H1 (cell line): ENCODE results near the gene KANSL3. TPM values are rescaled to one million over a fixed set of nuclear protein-coding genes. Genes with fewer than 3 reads are reported as not detected.

ENCODE experiments used
- CTCF ChIA-PET: fragments of 300-600 bp; sonication (Branson Sonifier 250); formaldehyde crosslinking; loops from one replicate; lab custom pipeline; 2021; ENCODE audit not compliant: partially characterized antibody; lab: Charles Lee
- POLR2A ChIA-PET: fragments of 300-600 bp; sonication (Branson Sonifier 250); formaldehyde crosslinking; loops from one replicate; lab custom pipeline; 2021; ENCODE audit warnings: inconsistent platforms; ENCODE audit not compliant: partially characterized antibody; lab: Charles Lee
- DNase-seq, 2 experiments: peaks; one replicate each; pipeline versions ENCODE4 v3.0.0 to v3.0.0-alpha.2; 2010 to 2022; ENCODE audit warnings: low spot score in 2 of 2, low read depth in 1 of 2, mixed read lengths in 1 of 2
- FAIRE-seq: peaks from 2 replicates; lab custom pipeline; 2011; peaks lifted over from hg19 to GRCh38; lab: Jason Lieb, UNC
- H2AFZ ChIP-seq: 2 replicates; pipeline ENCODE4 v1.8.1; 2012; ENCODE audit warnings: low read length, inconsistent platforms
- H2AK5ac ChIP-seq: 2 replicates; pipeline ENCODE4 v1.6.1; 2013; ENCODE audit warnings: low read depth, low read length
- H2BK120ac ChIP-seq: replicated peaks from 2 replicates; pipeline ENCODE3; 2013; ENCODE audit warnings: low read depth, low read length, inconsistent platforms
- H2BK12ac ChIP-seq: 2 replicates; pipeline ENCODE4 v1.6.1; 2013; ENCODE audit warnings: low read depth, low read length
- H2BK15ac ChIP-seq: 2 replicates; pipeline ENCODE4 v1.6.1; 2013; ENCODE audit warnings: low read length
- H2BK20ac ChIP-seq: 2 replicates; pipeline ENCODE4 v1.6.1; 2013; ENCODE audit warnings: low read length
- H2BK5ac ChIP-seq: 2 replicates; pipeline ENCODE4 v1.6.1; 2013; ENCODE audit warnings: low read depth, low read length
- H3K14ac ChIP-seq: 2 replicates; pipeline ENCODE4 v1.6.1; 2013; ENCODE audit warnings: inconsistent platforms; ENCODE audit not compliant: insufficient read length
- H3K18ac ChIP-seq: 2 replicates; pipeline ENCODE4 v1.6.1; 2013; ENCODE audit warnings: low read length; ENCODE audit errors: extremely low read depth
- H3K23ac ChIP-seq: 2 replicates; pipeline ENCODE4 v1.6.1; 2013; ENCODE audit warnings: inconsistent platforms; ENCODE audit not compliant: insufficient read length
- H3K23me2 ChIP-seq: 2 replicates; pipeline ENCODE4 v1.6.1; 2013; ENCODE audit warnings: low read depth, low read length
- H3K27ac ChIP-seq: 2 replicates; pipeline ENCODE4 v1.6.1; 2011; ENCODE audit warnings: low read depth, low read length, inconsistent platforms
- H3K27me3 ChIP-seq, 4 experiments: replicated peaks in 1 of 4; 1 replicate in 1 of 4; 2 replicates in 3 of 4; pipeline versions ENCODE4 v1.6.1 to v1.8.1; 2011 to 2013; ENCODE audit warnings: low read length in 3 of 4, mild to moderate bottlenecking in 3 of 4, inconsistent platforms in 2 of 4, mixed read lengths in 2 of 4, moderate library complexity in 1 of 4; ENCODE audit not compliant: control insufficient read depth in 3 of 4, insufficient read depth in 3 of 4; ENCODE audit errors: extremely low read depth in 1 of 4
- H3K36me3 ChIP-seq, 4 experiments: 2 replicates each; pipeline versions ENCODE4 v1.6.1 to v1.8.1; 2011 to 2013; ENCODE audit warnings: mild to moderate bottlenecking in 4 of 4, low read length in 3 of 4, moderate library complexity in 2 of 4, control low read depth in 1 of 4, inconsistent platforms in 1 of 4; ENCODE audit not compliant: insufficient read depth in 4 of 4, control insufficient read depth in 2 of 4
- H3K4ac ChIP-seq: replicated peaks from 2 replicates; pipeline ENCODE3; 2013; ENCODE audit warnings: low read length, low read depth, mixed read lengths, inconsistent platforms; ENCODE audit not compliant: insufficient read length
- H3K4me1 ChIP-seq, 4 experiments: replicated peaks in 1 of 4; 1 replicate in 1 of 4; 2 replicates in 3 of 4; pipeline versions ENCODE4 v1.6.1 to v1.8.1; 2011 to 2013; ENCODE audit warnings: low read length in 3 of 4, inconsistent platforms in 2 of 4, mixed read lengths in 1 of 4; ENCODE audit not compliant: insufficient read depth in 4 of 4, control insufficient read depth in 3 of 4
- H3K4me2 ChIP-seq, 2 experiments: 2 replicates each; pipeline versions ENCODE4 v1.6.1 to v1.8.1; 2011 to 2013; ENCODE audit warnings: low read depth in 2 of 2, low read length in 2 of 2, control low read depth in 1 of 2, inconsistent platforms in 1 of 2, mild to moderate bottlenecking in 1 of 2; ENCODE audit not compliant: insufficient read depth in 1 of 2
- H3K4me3 ChIP-seq, 4 experiments: fragments of 200-600, 300-600 bp in 1 of 4; sonication (generic), shearing (Covaris generic), sonication (Bioruptor Twin) in 1 of 4; 2 replicates each; pipeline versions ENCODE4 v1.5.1 to v1.8.1; 2011 to 2016; ENCODE audit warnings: low read length in 4 of 4, low read depth in 3 of 4, control low read depth in 2 of 4, inconsistent platforms in 2 of 4, mild to moderate bottlenecking in 2 of 4, mixed read lengths in 1 of 4, moderate library complexity in 1 of 4; ENCODE audit not compliant: insufficient read depth in 2 of 4; ENCODE audit errors: extremely low read depth in 1 of 4
- H3K56ac ChIP-seq: replicated peaks from 2 replicates; pipeline ENCODE3; 2013; ENCODE audit warnings: low read depth, mild to moderate bottlenecking, mixed read lengths, low read length, inconsistent platforms; ENCODE audit not compliant: insufficient read length
- H3K79me1 ChIP-seq: 2 replicates; pipeline ENCODE4 v1.6.1; 2013; ENCODE audit warnings: low read depth, low read length, control low read depth
- H3K79me2 ChIP-seq, 2 experiments: 2 replicates each; pipeline versions ENCODE4 v1.6.1 to v1.8.1; 2012 to 2013; ENCODE audit warnings: low read length in 2 of 2, mild to moderate bottlenecking in 2 of 2, inconsistent platforms in 1 of 2; ENCODE audit not compliant: insufficient read depth in 2 of 2, control insufficient read depth in 1 of 2
- H3K9ac ChIP-seq, 4 experiments: replicated peaks in 1 of 4; 1 replicate in 1 of 4; 2 replicates in 3 of 4; pipeline versions ENCODE4 v1.6.1 to v1.8.1; 2011 to 2013; ENCODE audit warnings: low read depth in 3 of 4, low read length in 3 of 4, control low read depth in 2 of 4, mild to moderate bottlenecking in 2 of 4, moderate library complexity in 2 of 4, inconsistent platforms in 1 of 4; ENCODE audit errors: extremely low read depth in 1 of 4
- H3K9me3 ChIP-seq, 2 experiments: 2 replicates each; pipeline versions ENCODE4 v1.6.1 to v1.8.1; 2012 to 2013; ENCODE audit warnings: mild to moderate bottlenecking in 2 of 2, moderate library complexity in 2 of 2, control low read depth in 1 of 2, inconsistent platforms in 1 of 2, low read depth in 1 of 2, low read length in 1 of 2, mixed read lengths in 1 of 2; ENCODE audit not compliant: insufficient read depth in 2 of 2
- H4K20me1 ChIP-seq, 2 experiments: replicated peaks in 1 of 2; 2 replicates each; pipeline versions ENCODE3 to v1.8.1; 2011 to 2013; ENCODE audit warnings: inconsistent platforms in 2 of 2, low read length in 2 of 2, mild to moderate bottlenecking in 1 of 2; ENCODE audit not compliant: insufficient read depth in 2 of 2, control insufficient read depth in 1 of 2
- H4K5ac ChIP-seq: 2 replicates; pipeline ENCODE4 v1.6.1; 2013; ENCODE audit warnings: low read length, low read depth, mixed read lengths, inconsistent platforms; ENCODE audit not compliant: insufficient read length
- H4K8ac ChIP-seq: 2 replicates; pipeline ENCODE4 v1.8.0; 2013; ENCODE audit warnings: mild to moderate bottlenecking, moderate library complexity, low read length, inconsistent platforms; ENCODE audit not compliant: insufficient read depth; ENCODE audit errors: extremely low read depth
- H4K91ac ChIP-seq: replicated peaks from 2 replicates; pipeline ENCODE3; 2013; ENCODE audit warnings: low read length, mixed read lengths, inconsistent platforms; ENCODE audit not compliant: insufficient read length
- CBX8 ChIP-seq: fragments of 300-800, 300-1000 bp; sonication (generic); IDR thresholded peaks from 2 replicates; pipeline ENCODE4 v1.7.1; 2016; ENCODE audit warnings: low read depth, low read length, borderline replicate concordance
- CHD2 ChIP-seq: IDR thresholded peaks from 2 replicates; pipeline ENCODE4 v1.6.1; 2012; ENCODE audit warnings: low read length, improper control_type of control experiment
- GTF2F1 ChIP-seq: IDR thresholded peaks from 2 replicates; pipeline ENCODE4 v1.6.1; 2012; ENCODE audit warnings: low read depth, low read length, improper control_type of control experiment, borderline replicate concordance
- HDAC6 ChIP-seq: IDR thresholded peaks from one replicate; pipeline ENCODE4 v1.7.1; 2012; ENCODE audit warnings: low read depth, mild to moderate bottlenecking, inconsistent platforms, low read length, moderate library complexity
- KDM1A ChIP-seq: fragments of 200-600, 300-600 bp; sonication (generic); IDR thresholded peaks from 2 replicates; pipeline ENCODE4 v1.7.1; 2016; ENCODE audit warnings: mild to moderate bottlenecking, low read length, borderline replicate concordance
- KDM5A ChIP-seq: fragments of 200-600 bp; IDR thresholded peaks from 2 replicates; pipeline ENCODE4 v1.7.1; 2012; ENCODE audit warnings: mild to moderate bottlenecking, low read length, inconsistent platforms, mixed read lengths
- MAFK ChIP-seq: IDR thresholded peaks from 2 replicates; pipeline ENCODE4 v1.6.1; 2012; ENCODE audit warnings: low read depth, mild to moderate bottlenecking, improper control_type of control experiment, low read length
- POU5F1 ChIP-seq: IDR thresholded peaks from 2 replicates; pipeline ENCODE4 v1.6.1; 2011; ENCODE audit warnings: low read depth, mild to moderate bottlenecking, low read length, moderate library complexity
- RBBP5 ChIP-seq: IDR thresholded peaks from 2 replicates; pipeline ENCODE4 v1.7.1; 2012; ENCODE audit warnings: low read depth, mild to moderate bottlenecking, inconsistent platforms, low read length, moderate library complexity, borderline replicate concordance
- RFX5 ChIP-seq: IDR thresholded peaks from 2 replicates; pipeline ENCODE4 v1.6.1; 2011; ENCODE audit warnings: low read depth, low read length, improper control_type of control experiment, borderline replicate concordance
- TAF7 ChIP-seq: optimal IDR thresholded peaks from 2 replicates; pipeline ENCODE3; 2011; ENCODE audit warnings: low read depth, mild to moderate bottlenecking, inconsistent platforms, low read length, moderate library complexity, borderline replicate concordance
- WGBS, 2 experiments: shearing (Covaris generic) in 1 of 2; methylation state at CpG; one replicate each; pipeline versions ENCODE4 v1.1.6 to v1.1.7; 2013 to 2015; ENCODE audit warnings: low lambda C conversion rate in 2 of 2, mixed read lengths in 2 of 2, inconsistent platforms in 1 of 2, low coverage in 1 of 2, missing lambda C conversion rate in 1 of 2; ENCODE audit not compliant: insufficient replicate concordance in 2 of 2, insufficient coverage in 1 of 2, insufficient read length in 1 of 2; ENCODE audit errors: extremely low coverage in 1 of 2, missing lambda C conversion rate in 1 of 2; 5-methylcytosine and 5-hydroxymethylcytosine counted together
- polyA plus RNA-seq, 7 experiments: library from polyadenylated mRNA; depleted of rRNA in 3 of 7; stranded (reverse) in 5 of 7; unstranded in 2 of 7; fragments of >200 nt in 5 of 7; fragments of 200-250 nt in 2 of 7; gene quantifications; 1 replicate in 5 of 7; 2 replicates in 1 of 7; 4 replicates in 1 of 7; pipeline versions ENCODE4 v1.2.1 to v1.2.3, GENCODE V29; 2011 to 2013; ENCODE audit warnings: missing spikeins in 2 of 7, mixed read lengths in 2 of 7
- total RNA-seq: library from RNA; stranded (reverse); fragmentation: NEBNext Ultra II Directional; extraction: Animal tissue kit (Norgen Biotek cat#: 25700); gene quantifications from 2 replicates; pipeline ENCODE4 v1.2.1, GENCODE V29; 2021
- TF ChIP-seq, protein P1 (sequence below): IDR thresholded peaks from 2 replicates; pipeline ENCODE4 v1.6.1; 2012; ENCODE audit warnings: inconsistent platforms
- TF ChIP-seq, protein P2 (sequence below): IDR thresholded peaks from 2 replicates; pipeline ENCODE4 v1.6.1; 2011; ENCODE audit warnings: low read length, improper control_type of control experiment

The KANSL3 gene
- total and polyA plus RNA-seq, 2 of the 8 experiments (the other 6 are each of a cell fraction or from before 2014, with no cell fraction given), result 19.8 to 31.4 TPM

DNA sequence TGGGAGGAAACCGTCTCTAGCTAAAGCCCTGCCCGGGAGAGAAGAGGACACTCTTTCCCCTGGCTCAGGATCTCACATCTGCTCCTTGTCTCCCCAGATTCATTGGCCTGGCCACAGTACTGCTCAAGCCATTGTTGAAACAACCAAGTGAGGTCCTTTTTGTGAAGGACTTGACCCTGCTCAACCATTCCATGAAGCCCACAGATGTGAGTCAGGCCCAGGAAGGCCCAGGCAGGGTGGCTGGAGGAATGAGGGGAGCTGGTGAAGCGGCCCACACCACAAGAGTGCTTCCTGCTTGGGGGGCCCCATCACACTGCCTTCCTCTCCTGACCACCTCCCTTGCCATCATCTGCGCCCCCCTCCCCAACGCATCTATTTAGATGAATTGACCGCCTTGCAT, 9.6 kb upstream of the KANSL3 start:
- ChIA-PET POLR2A (interaction anchor here (1.0 kb wide), 1 partner anchor 32 kb away, joined by 3 read pairs; no protein-coding TSS in a partner anchor), CTCF (interaction anchor here (1.4 to 1.8 kb wide), 2 partner anchors 92 to 115 kb away, joined by 3 to 4 read pairs; no protein-coding TSS in a partner anchor)
- peaks cover 0 to 2% (median 0%) of the 10 kb centered on the region in 4 experiments; a peak in 1 of 7 replicates for H3K4me1 ChIP-seq
- no peak overlapping the region for H4K5ac ChIP-seq
- WGBS, 2 experiments, result 95% methylated on average over 6 of the region's 6 CpGs; no CpG with 5 or more reads in 1 of the 2 experiments
- H3K9me3 ChIP-seq, result no peaks in the 10 kb centered on the region
- H3K27ac ChIP-seq, result no peak overlapping the region
- no peak overlapping the region for H3K14ac ChIP-seq
- H3K56ac ChIP-seq, result no peak overlapping the region
- no peaks in the 10 kb centered on the region for H3K27me3 ChIP-seq
- H3K4me2 ChIP-seq, result no peak overlapping the region
- no peak overlapping the region for H3K4ac ChIP-seq
- DNase-seq, result no peak
- H4K8ac ChIP-seq, result no peak overlapping the region
- no peak for FAIRE-seq
- H3K18ac ChIP-seq, result no peak overlapping the region
- no peak overlapping the region for H2BK12ac ChIP-seq
- no peak overlapping the region for H2BK15ac ChIP-seq
- H3K36me3 ChIP-seq, result no peaks in the 10 kb centered on the region
- H3K79me1 ChIP-seq, result no peaks in the 10 kb centered on the region
- no peak overlapping the region for H3K9ac ChIP-seq
- no peak overlapping the region for H2BK5ac ChIP-seq
- no peak overlapping the region for H4K91ac ChIP-seq
- H2AFZ ChIP-seq, result no peak overlapping the region
- H4K20me1 ChIP-seq, result no peaks in the 10 kb centered on the region
- H3K23ac ChIP-seq, result no peak overlapping the region
- H3K79me2 ChIP-seq, result no peaks in the 10 kb centered on the region
- H2BK20ac ChIP-seq, result no peak overlapping the region
- H3K23me2 ChIP-seq, result 0 out of 2 replicates have a peak, but pooled peaks cover 2% of the 10 kb centered on the region
- no peak overlapping the region for H2BK120ac ChIP-seq
- H3K4me3 ChIP-seq, result no peak overlapping the region
- H2AK5ac ChIP-seq, result no peak overlapping the region
- no peak for TF ChIP-seq CBX8
- TF ChIP-seq CHD2, result no peak
- no peak for TF ChIP-seq RFX5
- no peak for TF ChIP-seq RBBP5
- TF ChIP-seq, protein P1, sequence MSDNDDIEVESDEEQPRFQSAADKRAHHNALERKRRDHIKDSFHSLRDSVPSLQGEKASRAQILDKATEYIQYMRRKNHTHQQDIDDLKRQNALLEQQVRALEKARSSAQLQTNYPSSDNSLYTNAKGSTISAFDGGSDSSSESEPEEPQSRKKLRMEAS, result no peak
- no peak for TF ChIP-seq POU5F1
- TF ChIP-seq, protein P2, sequence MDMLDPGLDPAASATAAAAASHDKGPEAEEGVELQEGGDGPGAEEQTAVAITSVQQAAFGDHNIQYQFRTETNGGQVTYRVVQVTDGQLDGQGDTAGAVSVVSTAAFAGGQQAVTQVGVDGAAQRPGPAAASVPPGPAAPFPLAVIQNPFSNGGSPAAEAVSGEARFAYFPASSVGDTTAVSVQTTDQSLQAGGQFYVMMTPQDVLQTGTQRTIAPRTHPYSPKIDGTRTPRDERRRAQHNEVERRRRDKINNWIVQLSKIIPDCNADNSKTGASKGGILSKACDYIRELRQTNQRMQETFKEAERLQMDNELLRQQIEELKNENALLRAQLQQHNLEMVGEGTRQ, result no peak
- TF ChIP-seq MAFK, result no peak
- TF ChIP-seq KDM1A, result no peak
- no peak for TF ChIP-seq KDM5A
- TF ChIP-seq HDAC6, result no peak
- no peak for TF ChIP-seq TAF7
- no peak for TF ChIP-seq GTF2F1
